Kidney glomerular epithelial cell (primary cell): Measurements from ENCODE around the gene RERGL.
"Not testable (repeated sequence)": the region's sequence is repeated elsewhere in the genome, so short reads cannot be mapped to it uniquely, and the experiment has no call there.

ENCODE experiments used
- DNase-seq: peaks from one replicate; lab custom pipeline; 2025; lab: John Stamatoyannopoulos, UW

Gene RERGL

GRCh38 chr12:18090093-18090492, at the start of gene RERGL:
RERGL (minus strand) TSS chr12:18090193; CDS start chr12:18090140, 53 bp downstream.
- DNase-seq = no peak

GRCh38 chr12:18139254-18139653, 49.3 kb upstream of the RERGL start:
- DNase-seq = no peak

- no peak for DNase-seq
Observed at GRCh38 chr12:18135509-18135908, 45.5 kb upstream of the RERGL start.

GRCh38 chr12:18135086-18135485, 45.1 kb upstream of the RERGL start:
- no peak for DNase-seq

- DNase-seq = no peak
Observed at GRCh38 chr12:18130851-18131250, 40.9 kb upstream of the RERGL start.

GRCh38 chr12:18123707-18124106, 33.7 kb upstream of the RERGL start:
- no peak for DNase-seq

- no peak for DNase-seq
Observed at GRCh38 chr12:18120899-18121298, 30.9 kb upstream of the RERGL start.

- no peak for DNase-seq
Observed at GRCh38 chr12:18108611-18109010, 18.6 kb upstream of the RERGL start.

GRCh38 chr12:18103624-18104023, 13.6 kb upstream of the RERGL start:
- DNase-seq = no peak

GRCh38 chr12:18101043-18101442, 11.1 kb upstream of the RERGL start:
- DNase-seq = no peak

GRCh38 chr12:18084080-18084479, 5.9 kb downstream of the RERGL start:
- no peak for DNase-seq

- DNase-seq = no peak
Observed at GRCh38 chr12:18079541-18080246, 10.3 kb downstream of the RERGL start.

GRCh38 chr12:18074001-18074400, 16.0 kb downstream of the RERGL start:
- no peak for DNase-seq

GRCh38 chr12:18072723-18073122, 17.3 kb downstream of the RERGL start:
- DNase-seq = no peak

GRCh38 chr12:18071336-18071735, 18.7 kb downstream of the RERGL start:
- DNase-seq = no peak

GRCh38 chr12:18068355-18068754, 21.6 kb downstream of the RERGL start:
- DNase-seq = no peak

- no peak for DNase-seq
Observed at GRCh38 chr12:18066666-18067065, 23.3 kb downstream of the RERGL start.

GRCh38 chr12:18062867-18063266, 27.1 kb downstream of the RERGL start:
- not testable (repeated sequence) for DNase-seq

- DNase-seq = no peak
Observed at GRCh38 chr12:18057051-18057450, 32.9 kb downstream of the RERGL start.

- DNase-seq = no peak
Observed at GRCh38 chr12:18054925-18055619, 34.9 kb downstream of the RERGL start.

- DNase-seq = no peak
Observed at GRCh38 chr12:18045446-18045992, 44.5 kb downstream of the RERGL start.

GRCh38 chr12:18040060-18040742, 49.8 kb downstream of the RERGL start:
- not testable (repeated sequence) for DNase-seq
